Lower leg skin (tissue), 4 donors: ENCODE measurements around the gene IL17B. TPM values are rescaled to one million over a fixed set of nuclear protein-coding genes. Genes with fewer than 3 reads are reported as not detected.

Source experiments
- DNase-seq, 2 donors: peaks; one replicate each; pipeline ENCODE4 v3.0.0-alpha.2; 2019; ENCODE audit warnings: low spot score in 2 of 2
- H3K4me3 ChIP-seq: fragments of 200-600 bp; sonication (generic); 2 replicates; pipeline ENCODE4 v1.5.1; 2017; ENCODE audit warnings: mild to moderate bottlenecking, low read depth; ENCODE audit not compliant: poor library complexity, severe bottlenecking
- CTCF ChIP-seq, 3 donors: fragments of 450-650 bp; IDR thresholded peaks; one replicate each; pipeline ENCODE4 v1.5.1; 2016; ENCODE audit warnings: antibody characterized with exemption in 3 of 3, mild to moderate bottlenecking in 3 of 3, moderate library complexity in 2 of 3
- POLR2A ChIP-seq, 2 donors: fragments of 450-650 bp; IDR thresholded peaks; one replicate each; pipeline ENCODE4 v1.6.1; 2016 to 2017; ENCODE audit warnings: antibody characterized with exemption in 2 of 2, mild to moderate bottlenecking in 1 of 2, moderate library complexity in 1 of 2
- WGBS, 2 donors: methylation state at CpG; one replicate each; pipeline ENCODE4 v1.1.5; 2018; 5-methylcytosine and 5-hydroxymethylcytosine counted together
- intact Hi-C: fragments of 100-400 bp; cut with DNase I; formaldehyde crosslinking; loops from one replicate; pipeline ENCODE4 v1.15.0; 2023; ENCODE audit warnings: low total_unique reads
- total RNA-seq, 4 donors: library from RNA; depleted of rRNA; stranded (reverse); fragments of >200 nt; gene quantifications; one replicate each; pipeline ENCODE4 v1.1.0, GENCODE V29; 2016

The IL17B gene
- total RNA-seq, 4 donors from 2014 or later, result not detected

GRCh38 chr5:149421372-149421685 is 42.2 kb upstream of the IL17B start:
- WGBS, 2 donors, result 66 to 69% methylated on average over 5 to 7 of the region's 7 CpGs
- H3K4me3 ChIP-seq, result no peak overlapping the region
- TF ChIP-seq POLR2A (IDR thresholded peaks at IDR 0.05), result no peak
- DNase-seq, result no peak
- intact Hi-C loops, result no loop called here

- 66 to 81% methylated on average over 18 of the region's 18 CpGs for WGBS, 2 donors
- TF ChIP-seq POLR2A (IDR thresholded peaks at IDR 0.05), result no peak
- TF ChIP-seq CTCF (IDR thresholded peaks at IDR 0.05), result no peak
- DNase-seq, result no peak
- no peak overlapping the region for H3K4me3 ChIP-seq
- intact Hi-C loops, result no loop called here
Observed at GRCh38 chr5:149420545-149421371, 41.7 kb upstream of the IL17B start.

GRCh38 chr5:149419859-149420544 is 40.9 kb upstream of the IL17B start:
- DNase-seq, result no peak
- no peak for TF ChIP-seq CTCF (IDR thresholded peaks at IDR 0.05)
- TF ChIP-seq POLR2A (IDR thresholded peaks at IDR 0.05), result no peak

GRCh38 chr5:149419532-149419858 is 40.4 kb upstream of the IL17B start:
- intact Hi-C loops, result no loop called here
- TF ChIP-seq CTCF (IDR thresholded peaks at IDR 0.05), result no peak
- TF ChIP-seq POLR2A (IDR thresholded peaks at IDR 0.05), result no peak
- WGBS, 2 donors, result 68 to 69% methylated on average over 3 of the region's 3 CpGs
- H3K4me3 ChIP-seq, result no peak overlapping the region
- DNase-seq, result no peak

More at GRCh38 chr5:149419859-149420544, 40.9 kb upstream of the IL17B start:
- WGBS, 2 donors, result 61 to 73% methylated on average over 12 to 13 of the region's 13 CpGs
- no peak overlapping the region for H3K4me3 ChIP-seq
- intact Hi-C loops, result no loop called here

GRCh38 chr5:149418910-149419531 is 39.9 kb upstream of the IL17B start:
- 74 to 78% methylated on average over 6 of the region's 6 CpGs for WGBS, 2 donors
- no peak for TF ChIP-seq CTCF (IDR thresholded peaks at IDR 0.05)
- TF ChIP-seq POLR2A (IDR thresholded peaks at IDR 0.05), result no peak
- intact Hi-C loops, result no loop called here
- DNase-seq, result no peak
- H3K4me3 ChIP-seq, result no peak overlapping the region

- TF ChIP-seq POLR2A (IDR thresholded peaks at IDR 0.05) (no peak), CTCF (IDR thresholded peaks at IDR 0.05) (no peak)
- DNase-seq, result no peak
- intact Hi-C loops, result no loop called here
- H3K4me3 ChIP-seq, result no peak overlapping the region
- 67 to 68% methylated on average over 9 of the region's 9 CpGs for WGBS, 2 donors
Observed at GRCh38 chr5:149417711-149418368, 38.7 kb upstream of the IL17B start.
